Measurements from ENCODE around the gene C18orf32. TPM values are rescaled to one million over a fixed set of nuclear protein-coding genes. Genes with fewer than 3 reads are reported as not detected.

Gene C18orf32
- total RNA-seq, 4 donors from 2014 or later = 8.3 to 51.3 (median 26.5) TPM

DNA sequence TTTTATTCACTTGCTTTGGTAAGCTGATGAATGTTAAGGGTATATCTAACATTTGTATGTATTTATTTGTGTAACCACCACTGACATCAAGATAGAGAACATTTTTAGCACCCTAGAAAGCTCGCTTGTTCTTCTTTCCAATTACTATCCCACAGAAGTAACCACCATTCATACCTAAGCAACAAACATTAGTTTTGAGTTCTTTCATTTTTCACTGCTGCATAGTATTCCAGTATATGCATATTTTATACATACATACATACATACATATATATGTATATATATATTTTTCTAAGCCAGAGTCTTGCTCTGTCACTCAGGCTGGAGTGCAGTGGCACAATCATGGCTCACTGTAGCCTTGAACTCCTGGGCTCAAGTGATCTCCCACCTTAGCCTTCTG lies 15.5 kb downstream of the C18orf32 start:
- Histone ChIP-seq H3K27me3 (no peaks in the 10 kb centered on the region), H3K4me3 (no peak overlapping the region), H3K36me3 (no peaks in the 10 kb centered on the region), H3K9me3 (no peaks in the 10 kb centered on the region), H3K27ac (no peak overlapping the region), H3K4me1 (no peaks in the 10 kb centered on the region)
- no peak for DNase-seq
- no peak for TF ChIP-seq POLR2A (IDR thresholded peaks at IDR 0.05)
- TF ChIP-seq, protein P1, sequence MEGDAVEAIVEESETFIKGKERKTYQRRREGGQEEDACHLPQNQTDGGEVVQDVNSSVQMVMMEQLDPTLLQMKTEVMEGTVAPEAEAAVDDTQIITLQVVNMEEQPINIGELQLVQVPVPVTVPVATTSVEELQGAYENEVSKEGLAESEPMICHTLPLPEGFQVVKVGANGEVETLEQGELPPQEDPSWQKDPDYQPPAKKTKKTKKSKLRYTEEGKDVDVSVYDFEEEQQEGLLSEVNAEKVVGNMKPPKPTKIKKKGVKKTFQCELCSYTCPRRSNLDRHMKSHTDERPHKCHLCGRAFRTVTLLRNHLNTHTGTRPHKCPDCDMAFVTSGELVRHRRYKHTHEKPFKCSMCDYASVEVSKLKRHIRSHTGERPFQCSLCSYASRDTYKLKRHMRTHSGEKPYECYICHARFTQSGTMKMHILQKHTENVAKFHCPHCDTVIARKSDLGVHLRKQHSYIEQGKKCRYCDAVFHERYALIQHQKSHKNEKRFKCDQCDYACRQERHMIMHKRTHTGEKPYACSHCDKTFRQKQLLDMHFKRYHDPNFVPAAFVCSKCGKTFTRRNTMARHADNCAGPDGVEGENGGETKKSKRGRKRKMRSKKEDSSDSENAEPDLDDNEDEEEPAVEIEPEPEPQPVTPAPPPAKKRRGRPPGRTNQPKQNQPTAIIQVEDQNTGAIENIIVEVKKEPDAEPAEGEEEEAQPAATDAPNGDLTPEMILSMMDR (IDR thresholded peaks at IDR 0.05) = no peak

DNA sequence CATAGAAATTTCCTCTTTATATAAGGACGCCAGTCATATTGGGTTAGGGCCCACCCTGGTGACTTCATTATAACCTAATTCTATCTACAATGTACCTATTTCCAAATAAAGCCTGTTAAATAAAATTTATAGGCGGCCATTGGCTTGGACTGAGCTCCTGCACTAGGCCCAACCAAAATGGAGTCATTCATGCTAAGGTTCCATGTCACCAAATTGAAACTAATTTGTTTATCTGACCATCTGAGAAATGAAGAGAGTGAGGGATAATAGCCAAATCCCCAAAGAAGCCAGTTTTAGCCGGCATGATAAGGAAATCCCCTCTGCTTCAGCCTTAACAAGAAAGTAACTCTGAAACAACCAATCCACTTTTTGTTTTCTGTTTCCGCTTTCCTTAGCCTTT lies 19.4 kb downstream of the C18orf32 start:
- no peak overlapping the region for H3K27ac ChIP-seq
- H3K27me3 ChIP-seq = no peaks in the 10 kb centered on the region
- H3K9me3 ChIP-seq = no peaks in the 10 kb centered on the region
- no peaks in the 10 kb centered on the region for H3K4me1 ChIP-seq
- no peak for TF ChIP-seq POLR2A (IDR thresholded peaks at IDR 0.05)
- TF ChIP-seq, protein P1 (IDR thresholded peaks at IDR 0.05) = no peak
- no peak overlapping the region for H3K4me3 ChIP-seq
- H3K36me3 ChIP-seq = no peaks in the 10 kb centered on the region
- no peak for DNase-seq

DNA sequence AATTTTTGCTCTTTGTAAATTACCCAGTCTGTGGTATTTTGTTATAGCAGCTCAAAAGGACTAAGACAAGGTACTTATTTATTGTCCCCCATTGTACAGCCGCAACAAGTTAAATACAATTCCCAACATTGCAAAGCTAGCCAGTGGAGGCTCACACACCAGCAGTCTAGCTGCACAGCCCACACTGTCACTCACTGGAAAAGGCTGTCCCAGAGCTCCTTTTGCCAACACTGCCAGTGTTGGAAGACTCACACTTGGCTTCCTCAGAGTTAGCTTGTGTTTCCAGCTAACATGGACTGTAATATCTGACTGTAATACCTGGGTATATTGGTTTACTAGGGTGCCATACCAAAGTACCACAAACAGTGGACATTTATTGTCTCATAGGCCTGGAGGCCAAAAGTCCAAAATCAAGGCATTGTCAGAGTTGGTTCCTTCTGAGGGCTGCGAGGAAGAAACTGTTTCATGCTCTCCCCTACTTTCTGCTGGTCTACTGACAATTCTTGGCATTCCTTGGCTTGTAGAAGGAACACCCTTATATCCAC lies 19.9 kb downstream of the C18orf32 start:
- no peaks in the 10 kb centered on the region for H3K27me3 ChIP-seq
- no peaks in the 10 kb centered on the region for H3K4me1 ChIP-seq
- no peak overlapping the region for H3K27ac ChIP-seq
- TF ChIP-seq POLR2A (IDR thresholded peaks at IDR 0.05) = no peak
- TF ChIP-seq, protein P1 (IDR thresholded peaks at IDR 0.05) = no peak
- DNase-seq = no peak
- no peak overlapping the region for H3K4me3 ChIP-seq
- H3K9me3 ChIP-seq = no peaks in the 10 kb centered on the region
- H3K36me3 ChIP-seq = no peaks in the 10 kb centered on the region

DNA sequence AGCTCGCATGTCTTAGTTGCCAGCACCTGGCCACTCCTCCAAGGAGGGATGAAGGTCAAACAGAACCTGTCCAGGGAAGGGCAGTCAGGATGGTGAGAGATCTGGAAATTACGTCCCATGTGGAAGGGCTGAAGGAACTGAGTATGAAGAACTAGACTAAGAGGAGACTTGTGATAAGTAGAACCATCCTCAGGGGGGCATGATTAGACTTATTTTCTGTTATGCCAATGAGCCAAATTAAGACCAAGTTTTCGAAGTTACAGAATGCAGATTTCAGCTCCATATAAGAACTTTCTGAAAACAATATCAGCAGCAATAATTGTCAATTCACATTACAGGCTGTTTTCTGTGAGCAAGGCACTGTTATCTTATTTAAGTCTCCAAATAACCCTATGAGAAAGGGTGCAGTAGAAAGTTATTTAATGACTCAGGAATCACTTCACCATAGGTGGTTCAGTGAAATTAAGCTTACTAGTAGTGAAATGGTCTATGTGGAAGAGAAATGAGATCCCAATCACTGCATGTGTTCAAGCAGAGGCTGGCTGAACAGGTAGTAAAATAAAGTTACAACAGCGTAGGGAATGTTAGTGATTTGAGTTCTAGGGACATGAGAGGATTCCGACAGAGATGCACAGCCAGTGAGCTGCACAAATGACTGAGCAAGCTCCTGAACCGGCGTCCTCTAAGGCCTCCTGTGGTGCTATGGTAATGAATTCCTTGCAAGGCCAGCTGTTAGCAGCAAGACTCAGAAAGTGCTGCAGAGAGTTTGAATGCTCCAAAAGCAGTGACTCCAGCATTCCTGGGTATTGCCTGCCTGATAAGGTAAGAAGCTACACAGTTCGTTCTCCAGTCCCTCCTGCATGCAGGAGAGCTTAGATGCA lies 22.1 kb downstream of the C18orf32 start:
- Histone ChIP-seq H3K27me3 (no peaks in the 10 kb centered on the region), H3K4me3 (no peak overlapping the region), H3K9me3 (no peaks in the 10 kb centered on the region), H3K4me1 (peaks cover 0 to 6% (median 0%) of the 10 kb centered on the region in 4 donors), H3K27ac (no peak overlapping the region), H3K36me3 (no peaks in the 10 kb centered on the region)
- no peak for DNase-seq
- TF ChIP-seq, protein P1 (IDR thresholded peaks at IDR 0.05) = no peak
- TF ChIP-seq POLR2A (IDR thresholded peaks at IDR 0.05) = no peak

DNA sequence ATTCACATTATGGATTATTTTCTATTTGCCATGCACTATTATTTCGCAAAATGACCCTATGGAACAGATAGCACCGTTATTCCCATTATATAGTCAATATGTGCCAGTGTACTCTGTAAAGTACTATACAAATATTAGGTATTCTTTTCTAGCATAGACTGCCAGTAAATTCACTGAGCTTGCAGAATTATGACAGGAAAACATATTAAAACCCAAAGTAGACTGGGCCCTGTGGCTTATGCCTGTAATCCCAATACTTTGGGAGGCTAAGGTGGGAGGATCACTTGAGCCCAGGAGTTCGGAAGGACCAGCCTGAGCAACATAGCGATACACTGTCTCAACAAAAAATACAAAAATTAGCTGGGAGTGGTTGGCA lies 25.4 kb downstream of the C18orf32 start:
- no peak overlapping the region for H3K4me3 ChIP-seq
- DNase-seq = no peak
- no peak overlapping the region for H3K27ac ChIP-seq
- no peaks in the 10 kb centered on the region for H3K9me3 ChIP-seq
- peaks cover 0 to 25% (median 3%) of the 10 kb centered on the region in 4 donors for H3K4me1 ChIP-seq
- no peak for TF ChIP-seq POLR2A (IDR thresholded peaks at IDR 0.05)
- TF ChIP-seq, protein P1 (IDR thresholded peaks at IDR 0.05) = no peak
- H3K27me3 ChIP-seq = no peaks in the 10 kb centered on the region
- H3K36me3 ChIP-seq = no peaks in the 10 kb centered on the region

All from Peyer's patch (tissue), 4 donors.